MCF 10A (cell line): Measurements from ENCODE around the gene CACNA1C. TPM values are rescaled to one million over a fixed set of nuclear protein-coding genes. Genes with fewer than 3 reads are reported as not detected.
A peak's percentile ranks its signal among the peaks of the same experiment; 100 is the strongest.

Experiments used
- BruUV-seq: library from RNA; stranded (reverse); fragments of 400-500 nt; replicated peaks from 2 replicates; lab custom pipeline; 2021; lab: Mats Ljungman, UMichigan
- CTCF ChIA-PET: fragments of 300-600 bp; sonication (Branson Sonifier 250); formaldehyde crosslinking; extraction: SDS; loops from one replicate; lab custom pipeline; 2021; ENCODE audit warnings: antibody characterized with exemption, inconsistent platforms; lab: Yijun Ruan, JAX
- POLR2A ChIA-PET: fragments of 300-600, 350-650 bp; sonication (Branson Sonifier 250); formaldehyde crosslinking; extraction: SDS; loops from one replicate; lab custom pipeline; 2020; ENCODE audit warnings: antibody characterized with exemption, inconsistent platforms; lab: Yijun Ruan, JAX
- DNase-seq: peaks from one replicate; pipeline ENCODE4 v3.0.0-alpha.2; 2018; ENCODE audit not compliant: unreplicated experiment
- H3K27ac Mint-ChIP-seq: one replicate; pipeline ENCODE4 v1.8.0; 2022; ENCODE audit warnings: mild to moderate bottlenecking, low read depth, mixed read lengths; ENCODE audit not compliant: unreplicated experiment
- H3K27me3 Mint-ChIP-seq: one replicate; pipeline ENCODE4 v1.8.0; 2022; ENCODE audit warnings: mixed read lengths; ENCODE audit not compliant: insufficient read depth, unreplicated experiment
- H3K36me3 Mint-ChIP-seq: one replicate; pipeline ENCODE4 v1.8.0; 2022; ENCODE audit warnings: mild to moderate bottlenecking, moderate library complexity, mixed read lengths; ENCODE audit not compliant: insufficient read depth, unreplicated experiment
- H3K4me1 Mint-ChIP-seq: one replicate; pipeline ENCODE4 v1.8.0; 2022; ENCODE audit warnings: mixed read lengths; ENCODE audit not compliant: insufficient read depth, unreplicated experiment
- H3K4me3 Mint-ChIP-seq: one replicate; pipeline ENCODE4 v1.8.0; 2022; ENCODE audit warnings: mild to moderate bottlenecking, moderate library complexity, mixed read lengths; ENCODE audit not compliant: unreplicated experiment
- H3K9me3 Mint-ChIP-seq: one replicate; pipeline ENCODE4 v1.8.0; 2022; ENCODE audit warnings: mixed read lengths; ENCODE audit not compliant: unreplicated experiment
- CTCF ChIP-seq: fragments of 200-600 bp; IDR thresholded peaks from one replicate; pipeline ENCODE4 v1.8.0; 2022; ENCODE audit warnings: antibody characterized with exemption, mild to moderate bottlenecking; ENCODE audit not compliant: unreplicated experiment
- intact Hi-C: fragments of 100-400 bp; cut with micrococcal nuclease; formaldehyde crosslinking; loops from 2 replicates; pipeline ENCODE4 v1.14.1; 2022
- total RNA-seq: library from RNA; stranded (reverse); gene quantifications from 2 replicates; pipeline ENCODE4 v1.2.3, GENCODE V29; 2022

Gene CACNA1C
- total RNA-seq, 1 experiment from 2014 or later: not detected

GRCh38 chr12:2166696-2167095 lies 113.9 kb downstream of the CACNA1C start:
- H3K4me3 Mint-ChIP-seq: no peak overlapping the region
- POLR2A ChIA-PET: interaction anchor here (0.6 to 1.0 kb wide), 2 partner anchors 13 to 450 kb away, joined by 3 read pairs; no protein-coding TSS in a partner anchor
- H3K4me1 Mint-ChIP-seq: peaks cover 33% of the 10 kb centered on the region
- CTCF ChIA-PET: interaction anchor here (0.6 to 0.7 kb wide), 2 partner anchors 128 to 335 kb away, joined by 3 read pairs; no protein-coding TSS in a partner anchor
- H3K36me3 Mint-ChIP-seq: no peaks in the 10 kb centered on the region
- H3K9me3 Mint-ChIP-seq: peaks cover 7% of the 10 kb centered on the region
- H3K27me3 Mint-ChIP-seq: no peaks in the 10 kb centered on the region
- no TSS peak for BruUV-seq
- intact Hi-C loops: no loop called here
- no peak for DNase-seq
- H3K27ac Mint-ChIP-seq: no peak overlapping the region
- TF ChIP-seq CTCF: no peak

DNA sequence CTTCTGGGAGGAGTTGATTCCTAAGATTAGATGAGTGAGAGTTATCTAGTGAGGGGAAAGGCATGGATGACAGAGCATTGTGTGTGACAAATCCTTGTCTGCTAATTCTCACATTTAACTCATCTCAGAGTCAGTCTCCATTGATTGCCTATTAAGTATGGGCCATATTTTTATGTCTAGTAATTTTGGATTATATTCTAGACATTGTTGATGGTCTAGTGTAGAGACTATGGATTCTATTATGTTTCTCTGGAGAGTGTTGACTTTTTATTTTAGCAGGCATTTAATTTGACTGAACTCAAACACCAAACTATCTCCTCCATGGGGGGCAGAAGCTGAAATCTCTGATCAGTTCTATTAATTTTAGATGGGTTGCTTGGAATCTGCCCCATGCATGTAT lies 114.4 kb downstream of the CACNA1C start:
- BruUV-seq: no TSS peak
- Mint-ChIP-seq H3K4me3 (no peak overlapping the region), H3K4me1 (peaks cover 33% of the 10 kb centered on the region), H3K36me3 (no peaks in the 10 kb centered on the region), H3K27me3 (no peaks in the 10 kb centered on the region), H3K27ac (no peak overlapping the region), H3K9me3 (peaks cover 7% of the 10 kb centered on the region)
- intact Hi-C loops: no loop called here
- POLR2A ChIA-PET: interaction anchor here (1.0 kb wide), 1 partner anchor 13 kb away, joined by 3 read pairs; no protein-coding TSS in a partner anchor
- CTCF ChIA-PET: no interaction called here
- no peak for DNase-seq
- no peak for TF ChIP-seq CTCF

GRCh38 chr12:2168808-2169207 lies 116.0 kb downstream of the CACNA1C start:
- POLR2A ChIA-PET: interaction anchor here (0.6 to 0.7 kb wide), 2 partner anchors 34 to 63 kb away, joined by 3 to 4 read pairs; no protein-coding TSS in a partner anchor
- DNase-seq: peak; percentile 85
- TF ChIP-seq CTCF: no peak

GRCh38 chr12:2169489-2169888 lies 116.7 kb downstream of the CACNA1C start:
- ChIA-PET POLR2A (interaction anchor here (0.6 to 0.7 kb wide), 2 partner anchors 33 to 62 kb away, joined by 3 to 4 read pairs; no protein-coding TSS in a partner anchor), CTCF (interaction anchor here (0.6 to 0.9 kb wide), 2 partner anchors 91 to 115 kb away, joined by 3 read pairs; no protein-coding TSS in a partner anchor)
- no peaks in the 10 kb centered on the region for H3K36me3 Mint-ChIP-seq
- H3K27ac Mint-ChIP-seq: no peak overlapping the region
- no TSS peak for BruUV-seq
- no peak overlapping the region for H3K4me3 Mint-ChIP-seq
- no peak for DNase-seq
- H3K9me3 Mint-ChIP-seq: peaks cover 7% of the 10 kb centered on the region
- no peaks in the 10 kb centered on the region for H3K27me3 Mint-ChIP-seq
- no peak for TF ChIP-seq CTCF
- H3K4me1 Mint-ChIP-seq: peaks cover 33% of the 10 kb centered on the region
- intact Hi-C loops: no loop called here

More at GRCh38 chr12:2168808-2169207, 116.0 kb downstream of the CACNA1C start:
- CTCF ChIA-PET: interaction anchor here (0.6 to 0.9 kb wide), 2 partner anchors 92 to 115 kb away, joined by 3 read pairs; no protein-coding TSS in a partner anchor
- no peaks in the 10 kb centered on the region for H3K27me3 Mint-ChIP-seq
- H3K4me1 Mint-ChIP-seq: peaks cover 33% of the 10 kb centered on the region
- H3K27ac Mint-ChIP-seq: no peak overlapping the region
- no TSS peak for BruUV-seq
- no peaks in the 10 kb centered on the region for H3K36me3 Mint-ChIP-seq
- H3K9me3 Mint-ChIP-seq: peaks cover 7% of the 10 kb centered on the region
- no peak overlapping the region for H3K4me3 Mint-ChIP-seq
- intact Hi-C loops: no loop called here
